ENCODE measurements around the gene DIAPH3.

- TF ChIP-seq CTCF (IDR thresholded peaks at IDR 0.05) (no peak), POLR2A (IDR thresholded peaks at IDR 0.05) (no peak), EP300 (IDR thresholded peaks at IDR 0.05) (no peak), POLR2AphosphoS5 (IDR thresholded peaks at IDR 0.05) (no peak)
Measured at GRCh38 chr13:59780058-59780457, 383.7 kb downstream of the DIAPH3 start.

Data from sigmoid colon (tissue), 4 donors.